Sigmoid colon (tissue), 7 donors: ENCODE measurements around the gene KLC4. TPM values are rescaled to one million over a fixed set of nuclear protein-coding genes. Genes with fewer than 3 reads are reported as not detected.

ENCODE experiments used
- DNase-seq: peaks from one replicate; pipeline ENCODE4 v3.0.0-alpha.2; 2019
- H3K27ac ChIP-seq, 4 donors: fragments of 200-600 bp; sonication (generic); one replicate each; pipeline ENCODE4 v1.5.1; 2016 to 2019; ENCODE audit warnings: mild to moderate bottlenecking in 1 of 4
- H3K27me3 ChIP-seq, 3 donors: fragments of 200-600 bp; sonication (generic); one replicate each; pipeline ENCODE4 v1.5.1; 2019; ENCODE audit warnings: mild to moderate bottlenecking in 1 of 3
- H3K36me3 ChIP-seq, 4 donors: fragments of 200-600 bp; sonication (generic); one replicate each; pipeline ENCODE4 v1.5.1; 2016 to 2019
- H3K4me1 ChIP-seq, 4 donors: fragments of 200-600 bp; sonication (generic); one replicate each; pipeline ENCODE4 v1.5.1; 2017 to 2019
- H3K4me3 ChIP-seq, 4 donors: fragments of 200-600 bp; sonication (generic); one replicate each; pipeline ENCODE4 v1.5.1; 2017 to 2019; ENCODE audit warnings: mild to moderate bottlenecking in 2 of 4, moderate library complexity in 1 of 4
- H3K9me3 ChIP-seq, 4 donors: fragments of 200-600 bp in 3 of 4; sonication (generic) in 3 of 4; one replicate each; pipeline versions ENCODE4 v1.5.1 to v1.6.1; 2013 to 2019
- CTCF ChIP-seq, 4 experiments: fragments of 450-650 bp in 3 of 4; fragments of 200-600 bp in 1 of 4; IDR thresholded peaks; one replicate each; pipeline ENCODE4 v1.5.1; 2016 to 2019; ENCODE audit warnings: antibody characterized with exemption in 4 of 4, mild to moderate bottlenecking in 3 of 4, moderate library complexity in 2 of 4
- EP300 ChIP-seq, 4 donors: sonication (generic); formaldehyde crosslinking; IDR thresholded peaks; one replicate each; pipeline ENCODE4 v1.6.1; 2017; ENCODE audit warnings: antibody characterized with exemption in 4 of 4
- POLR2A ChIP-seq, 2 donors: fragments of 450-650 bp; IDR thresholded peaks; one replicate each; pipeline ENCODE4 v1.6.1; 2016; ENCODE audit warnings: antibody characterized with exemption in 2 of 2, mild to moderate bottlenecking in 2 of 2, moderate library complexity in 2 of 2
- POLR2AphosphoS5 ChIP-seq, 4 donors: sonication (generic); formaldehyde crosslinking; IDR thresholded peaks; one replicate each; pipeline ENCODE4 v1.6.1; 2017; ENCODE audit warnings: antibody characterized with exemption in 4 of 4
- WGBS, 2 donors: extraction: QIAGEN DNeasy Blood & Tissue Kit; methylation state at CpG; one replicate each; pipeline ENCODE4 v1.1.7; 2013; 5-methylcytosine and 5-hydroxymethylcytosine counted together
- intact Hi-C: fragments of 100-400 bp; cut with DNase I; formaldehyde crosslinking; loops from one replicate; pipeline ENCODE4 v1.15.1; 2023
- polyA plus RNA-seq, 3 donors: library from polyadenylated mRNA; stranded (reverse); fragments of 200-250 nt; gene quantifications; one replicate each; pipeline ENCODE4 v1.2.3, GENCODE V29; 2013
- total RNA-seq, 4 donors: library from RNA; depleted of rRNA; stranded (reverse); fragments of >200 nt; gene quantifications; one replicate each; pipeline ENCODE4 v1.1.0, GENCODE V29; 2016
- donor health status: healthy with polysubstance abuse.
- donor health status: Bipolar disorder and iron deficiency.
- donor health status: healthy.

KLC4 gene
- total and polyA plus RNA-seq, 7 donors = 23.2 to 116 (median 44.9) TPM

GRCh38 chr6:43013843-43014433 lies 45.5 kb upstream of the KLC4 start, which contains the start of the genes KLHDC3 and MEA1:
Gene KLHDC3, plus strand, starts transcription at chr6:43014249. Its CDS starts 2,944 bp downstream, at chr6:43017193.
Gene MEA1, minus strand, starts transcription at chr6:43013946. Its CDS starts 133 bp downstream, at chr6:43013813.
- peaks cover 27 to 55% (median 40%) of the 10 kb centered on the region in 4 donors for H3K36me3 ChIP-seq
- TF ChIP-seq POLR2AphosphoS5 (IDR thresholded peaks at IDR 0.05) = peak; percentile 70 to 85 (median 76)
- TF ChIP-seq CTCF (IDR thresholded peaks at IDR 0.05) = no peak
- TF ChIP-seq POLR2A (IDR thresholded peaks at IDR 0.05) = peak in 1 of 2 donors; percentile 36
- no peak for TF ChIP-seq EP300 (IDR thresholded peaks at IDR 0.05)
- peak; percentile 100 for DNase-seq
- peak within 1 kb of the TSS; percentile 79 to 88 (median 85) for H3K4me3 ChIP-seq
- peak within 1 kb of the TSS; percentile 83 to 86 (median 84) for H3K27ac ChIP-seq
- WGBS, 2 donors = 0% methylated on average over 51 of the region's 51 CpGs
- no peaks in the 10 kb centered on the region for H3K27me3 ChIP-seq
- H3K9me3 ChIP-seq = no peaks in the 10 kb centered on the region
- intact Hi-C loops = loop anchor here (2.0 to 5.0 kb wide), 5 partner anchors 29 to 129 kb away; partner anchors contain the start of genes KLC4, MRPL2 and PPP2R5D
- peaks cover 0 to 53% (median 42%) of the 10 kb centered on the region in 4 donors for H3K4me1 ChIP-seq

GRCh38 chr6:43014434-43014909 lies 45.0 kb upstream of the KLC4 start:
- DNase-seq = no peak
- no peak for TF ChIP-seq EP300 (IDR thresholded peaks at IDR 0.05)
- no peak for TF ChIP-seq POLR2AphosphoS5 (IDR thresholded peaks at IDR 0.05)
- TF ChIP-seq CTCF (IDR thresholded peaks at IDR 0.05) = no peak
- no peak for TF ChIP-seq POLR2A (IDR thresholded peaks at IDR 0.05)
- peaks cover 0 to 53% (median 42%) of the 10 kb centered on the region in 4 donors for H3K4me1 ChIP-seq
- H3K27ac ChIP-seq = peak overlapping the region; percentile 78 to 86 (median 84)
- peaks cover 31 to 55% (median 38%) of the 10 kb centered on the region in 4 donors for H3K36me3 ChIP-seq
- peak overlapping the region; percentile 79 to 88 (median 85) for H3K4me3 ChIP-seq
- no peaks in the 10 kb centered on the region for H3K27me3 ChIP-seq
- WGBS, 2 donors = 0 to 3% methylated on average over 7 of the region's 7 CpGs
- intact Hi-C loops = loop anchor here (2.0 to 5.0 kb wide), 3 partner anchors 44 to 112 kb away; partner anchors contain the start of genes KLC4 and MRPL2
- no peaks in the 10 kb centered on the region for H3K9me3 ChIP-seq

GRCh38 chr6:43016176-43016942 lies 43.1 kb upstream of the KLC4 start:
- peaks cover 0 to 61% (median 51%) of the 10 kb centered on the region in 4 donors for H3K4me1 ChIP-seq

GRCh38 chr6:43016943-43017334 lies 42.5 kb upstream of the KLC4 start:
- 89 to 91% methylated on average over 12 of the region's 12 CpGs for WGBS, 2 donors
- no peaks in the 10 kb centered on the region for H3K9me3 ChIP-seq
- TF ChIP-seq POLR2A (IDR thresholded peaks at IDR 0.05) (no peak), POLR2AphosphoS5 (IDR thresholded peaks at IDR 0.05) (no peak), EP300 (IDR thresholded peaks at IDR 0.05) (no peak), CTCF (IDR thresholded peaks at IDR 0.05) (no peak)
- DNase-seq = no peak
- no peaks in the 10 kb centered on the region for H3K27me3 ChIP-seq
- no peak overlapping the region for H3K4me3 ChIP-seq
- intact Hi-C loops = no loop called here
- peak overlapping the region in 3 of 4 donors; percentile 20 to 50 (median 23) for H3K27ac ChIP-seq
- H3K36me3 ChIP-seq = peaks cover 20 to 44% (median 27%) of the 10 kb centered on the region in 4 donors
- peaks cover 0 to 58% (median 51%) of the 10 kb centered on the region in 4 donors for H3K4me1 ChIP-seq

More at GRCh38 chr6:43016176-43016942, 43.1 kb upstream of the KLC4 start:
- intact Hi-C loops = no loop called here
- DNase-seq = no peak
- Histone ChIP-seq H3K9me3 (no peaks in the 10 kb centered on the region), H3K27me3 (no peaks in the 10 kb centered on the region), H3K4me3 (peak overlapping the region in 1 of 4 donors; percentile 5), H3K36me3 (peaks cover 20 to 50% (median 32%) of the 10 kb centered on the region in 4 donors), H3K27ac (peak overlapping the region in 3 of 4 donors; percentile 20 to 50 (median 23))
- TF ChIP-seq EP300 (IDR thresholded peaks at IDR 0.05) (no peak), POLR2A (IDR thresholded peaks at IDR 0.05) (no peak), CTCF (IDR thresholded peaks at IDR 0.05) (no peak)
- WGBS, 2 donors = 77 to 85% methylated on average over 7 of the region's 7 CpGs
